ENCODE data around the gene SMPDL3A.

- TF ChIP-seq POLR2A (IDR thresholded peaks at IDR 0.05) (no peak), CTCF (IDR thresholded peaks at IDR 0.05) (no peak)
Observed at GRCh38 chr6:122758927-122759334, 30.1 kb upstream of the SMPDL3A start.
